ENCODE measurements around the gene KDELR1. TPM values are rescaled to one million over a fixed set of nuclear protein-coding genes. Genes with fewer than 3 reads are reported as not detected.

Gene KDELR1
- total and polyA plus RNA-seq, 2 of the 13 experiments (the other 11 are each of a cell fraction or from before 2014, with no cell fraction given) = 134 to 185 TPM

- TF ChIP-seq ZNF790 (CRISPR knock-in tag; IDR thresholded peaks at IDR 0.05; ENCODE audit: borderline replicate concordance) (no peak; the same call in 1 of the 2 replicates), FOXP4 (CRISPR knock-in tag; IDR thresholded peaks at IDR 0.05) (no peak), ZKSCAN1 (IDR thresholded peaks at IDR 0.05; ENCODE audit: low read length) (no peak), ZNF431 (CRISPR knock-in tag; IDR thresholded peaks at IDR 0.05; ENCODE audit: borderline replicate concordance, low read depth) (no peak), ZFX (CRISPR knock-in tag; IDR thresholded peaks at IDR 0.05; ENCODE audit: low read depth) (no peak), CEBPZ (IDR thresholded peaks at IDR 0.05; ENCODE audit: low read length) (no peak), MIER3 (CRISPR knock-in tag; IDR thresholded peaks at IDR 0.05; ENCODE audit: borderline replicate concordance) (0 out of 2 replicates have a peak, but pooled peaks have one; percentile 25), MXD3 (CRISPR knock-in tag; IDR thresholded peaks at IDR 0.05) (peak; percentile 68; the same call in 1 of the 2 replicates), MAZ (IDR thresholded peaks at IDR 0.05; ENCODE audit: borderline replicate concordance, low read depth, low read length) (peak; percentile 83; the same call in 1 of the 2 replicates), MAZ (CRISPR knock-in tag; IDR thresholded peaks at IDR 0.05; ENCODE audit: low read depth) (0 out of 2 replicates have a peak, but pooled peaks have one; percentile 23), ZNF33B (CRISPR knock-in tag; IDR thresholded peaks at IDR 0.05) (0 out of 2 replicates have a peak, but pooled peaks have one; percentile 27), HNRNPUL1 (IDR thresholded peaks at IDR 0.05; ENCODE audit: low read depth, low read length) (no peak), SMAD1 (CRISPR knock-in tag; IDR thresholded peaks at IDR 0.05; ENCODE audit: borderline replicate concordance, low read depth) (no peak), NFATC3 (CRISPR knock-in tag; IDR thresholded peaks at IDR 0.05) (no peak), HNF4G (IDR thresholded peaks at IDR 0.05; ENCODE audit: borderline replicate concordance, low read depth, low read length) (no peak), HNF4G (CRISPR knock-in tag; IDR thresholded peaks at IDR 0.05; ENCODE audit: borderline replicate concordance, low read depth) (0 out of 2 replicates have a peak, but pooled peaks have one; percentile 52)
These were observed at the start of gene KDELR1 (continued) for GRCh38 chr19:48391100-48392005.

Measured in HepG2 (cell line).